GM12864 (cell line): ENCODE results near the gene MRPS18A.
A peak's percentile ranks its signal among the peaks of the same experiment; 100 is the strongest.
"Not testable (repeated sequence)": the region's sequence is repeated elsewhere in the genome, so short reads cannot be mapped to it uniquely, and the experiment has no call there.

Experiments used
- DNase-seq: peaks from one replicate; pipeline ENCODE4 v3.0.0-alpha.2; 2011; ENCODE audit warnings: low read depth
- H3K4me3 ChIP-seq: 2 replicates; pipeline ENCODE4 v1.5.1; 2011; ENCODE audit warnings: mild to moderate bottlenecking, low read depth, low read length, control low read depth
- CTCF ChIP-seq: IDR thresholded peaks from 2 replicates; pipeline ENCODE4 v1.5.1; 2011; ENCODE audit warnings: low read depth, mild to moderate bottlenecking, moderate library complexity, low read length, control low read depth, inconsistent platforms; ENCODE audit errors: missing control alignments

Gene MRPS18A

GRCh38 chr6:43667245-43668150 is 20.1 kb downstream of the MRPS18A start:
- H3K4me3 ChIP-seq = no peak overlapping the region
- DNase-seq = peak; percentile 49
- TF ChIP-seq CTCF = peak; percentile 97

DNA sequence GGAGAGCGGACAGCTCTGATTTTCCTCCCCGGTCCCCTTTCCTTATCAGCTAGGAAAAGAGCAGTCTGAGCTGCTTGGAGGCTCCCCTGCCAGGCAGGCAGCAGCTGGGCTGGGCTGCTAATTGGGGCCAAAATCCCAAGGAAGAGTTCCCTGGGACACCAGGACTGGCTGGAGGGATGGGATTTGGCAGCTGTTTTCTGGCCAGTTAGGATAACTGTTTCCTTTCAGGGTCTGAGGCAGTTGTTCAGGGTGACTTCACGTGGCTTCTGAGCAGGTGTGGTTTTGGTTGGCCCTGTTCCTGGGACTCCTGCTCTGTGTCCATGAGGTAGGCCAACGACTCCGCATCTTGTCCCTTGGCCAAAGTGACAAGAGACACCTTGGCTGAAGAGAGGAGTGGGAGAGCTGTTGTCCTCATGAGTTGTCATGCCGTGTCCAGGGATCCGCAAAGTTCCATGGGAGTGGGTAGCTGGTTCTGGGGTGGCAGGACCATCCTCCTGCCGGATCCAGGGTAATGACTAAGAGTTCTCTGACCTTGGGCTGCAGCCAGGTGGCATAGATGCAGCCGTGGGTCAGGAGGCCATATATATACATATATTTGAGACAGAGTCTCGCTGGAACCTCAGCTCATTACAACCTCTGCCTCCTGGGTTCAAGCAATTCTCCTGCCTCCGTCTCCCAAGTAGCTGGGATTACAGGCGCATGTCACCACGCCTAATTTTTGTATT is 21.2 kb downstream of the MRPS18A start:
- no peak for DNase-seq
- no peak overlapping the region for H3K4me3 ChIP-seq
- no peak for TF ChIP-seq CTCF

GRCh38 chr6:43665376-43665775 is 22.2 kb downstream of the MRPS18A start:
- no peak overlapping the region for H3K4me3 ChIP-seq
- no peak for TF ChIP-seq CTCF
- no peak for DNase-seq

DNA sequence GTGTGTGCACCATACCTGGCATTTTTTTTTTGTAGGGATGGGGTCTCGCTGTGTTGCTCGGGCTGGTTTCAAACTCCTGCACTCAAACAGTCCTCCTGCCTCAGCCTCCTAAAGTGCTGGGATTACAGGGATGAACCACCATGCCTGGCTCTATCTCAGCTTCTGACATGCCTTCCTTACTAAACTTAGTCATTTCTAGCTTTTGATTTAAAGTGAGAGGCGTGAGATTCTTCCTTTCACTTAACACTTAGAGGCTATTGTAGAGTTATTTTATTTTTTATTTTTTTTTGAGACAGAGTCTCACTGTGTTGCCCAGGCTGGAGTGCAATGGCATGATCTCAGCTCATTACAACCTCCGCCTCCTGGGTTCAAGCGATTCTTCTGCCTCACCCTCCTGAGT is 24.6 kb downstream of the MRPS18A start:
- H3K4me3 ChIP-seq, DNase-seq: not testable (repeated sequence)

DNA sequence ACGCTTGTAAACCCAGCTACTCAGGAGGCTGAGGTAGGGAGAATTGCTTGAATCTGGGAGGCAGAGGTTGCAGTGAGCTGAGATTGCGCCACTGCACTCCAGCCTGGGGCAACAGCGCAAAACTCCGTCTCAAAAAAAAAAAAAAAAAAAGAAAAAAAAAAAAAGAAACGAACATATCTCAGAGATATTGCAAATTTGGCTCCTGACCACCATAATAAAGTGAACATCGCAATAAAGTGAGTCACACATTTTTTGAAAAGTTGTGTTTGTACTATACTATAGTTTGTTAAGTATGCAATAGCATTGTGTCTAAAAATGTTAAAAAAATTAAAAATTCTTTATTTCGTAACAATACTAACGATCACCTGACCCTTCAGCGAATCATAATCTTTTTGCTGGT is 29.4 kb downstream of the MRPS18A start:
- no peak for TF ChIP-seq CTCF
- no peak overlapping the region for H3K4me3 ChIP-seq
- DNase-seq = no peak

- no peak overlapping the region for H3K4me3 ChIP-seq
- no peak for DNase-seq
- TF ChIP-seq CTCF = no peak
Measured at GRCh38 chr6:43657221-43657802, 30.3 kb downstream of the MRPS18A start.

- H3K4me3 ChIP-seq, DNase-seq: not testable (repeated sequence)
Measured at GRCh38 chr6:43652822-43653221, 34.8 kb downstream of the MRPS18A start.
